WTC11 (cell line): ENCODE results near the gene CFDP1.

Source experiments
- CDX4 ChIP-seq: fragments of 250-450 bp; sonication (Bioruptor Pico); IDR thresholded peaks from 2 replicates; pipeline ENCODE4 v1.9.0; 2021; ENCODE audit warnings: moderate library complexity, mild to moderate bottlenecking, inconsistent platforms, borderline replicate concordance
- CREB1 ChIP-seq: sonication (generic); formaldehyde crosslinking; IDR thresholded peaks from 2 replicates; pipeline ENCODE4 v1.8.0; 2023; ENCODE audit warnings: mild to moderate bottlenecking, missing genetic modification reagents
- CTCF ChIP-seq: fragments of 200-600 bp; IDR thresholded peaks from 2 replicates; pipeline ENCODE4 v1.8.0; 2022; ENCODE audit warnings: antibody characterized with exemption
- ETV6 ChIP-seq: sonication (generic); formaldehyde crosslinking; IDR thresholded peaks from 2 replicates; pipeline ENCODE4 v1.8.1; 2022; ENCODE audit warnings: mild to moderate bottlenecking, missing genetic modification reagents
- IRF2 ChIP-seq: sonication (generic); formaldehyde crosslinking; IDR thresholded peaks from 2 replicates; pipeline ENCODE4 v1.8.0; 2022; ENCODE audit warnings: low read depth, missing genetic modification reagents, borderline replicate concordance
- NR1H2 ChIP-seq: sonication (generic); formaldehyde crosslinking; IDR thresholded peaks from 2 replicates; pipeline ENCODE4 v1.9.0; 2021; ENCODE audit warnings: mild to moderate bottlenecking, moderate library complexity, missing genetic modification reagents
- SMAD3 ChIP-seq: sonication (generic); formaldehyde crosslinking; IDR thresholded peaks from 2 replicates; pipeline ENCODE4 v1.8.0; 2022; ENCODE audit warnings: missing genetic modification reagents, mild to moderate bottlenecking, borderline replicate concordance
- TF ChIP-seq, protein P1 (sequence below): fragments of 250-450 bp; sonication (Bioruptor Pico); IDR thresholded peaks from 2 replicates; pipeline ENCODE4 v1.8.0; 2021; ENCODE audit warnings: mild to moderate bottlenecking
- TF ChIP-seq, protein P2 (sequence below): sonication (generic); formaldehyde crosslinking; IDR thresholded peaks from 2 replicates; pipeline ENCODE4 v1.8.1; 2022; ENCODE audit warnings: low read depth, missing genetic modification reagents, borderline replicate concordance

DNA sequence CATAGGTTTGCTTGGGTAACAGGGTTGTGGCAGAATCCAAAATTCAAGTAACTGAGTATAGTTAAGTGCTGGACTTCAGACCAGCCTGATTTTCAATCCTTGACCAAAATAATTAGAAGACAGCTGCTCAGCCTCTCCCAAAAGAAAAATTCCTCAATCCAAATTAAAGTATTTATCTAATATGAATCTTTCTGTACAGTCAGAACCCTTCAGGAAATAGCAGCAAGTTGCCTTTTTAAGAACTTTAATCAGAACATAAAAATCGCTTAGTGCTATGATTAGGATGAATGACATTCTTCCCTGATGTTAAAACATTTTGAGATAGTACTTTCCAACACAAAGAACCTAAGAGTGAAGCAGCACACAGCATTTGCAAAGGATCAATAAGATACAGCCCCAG is 50.2 kb downstream of the CFDP1 start:
- TF ChIP-seq CTCF (no peak), ETV6 (CRISPR knock-in tag) (no peak), NR1H2 (CRISPR knock-in tag) (no peak), SMAD3 (CRISPR knock-in tag) (no peak), CDX4 (CRISPR knock-in tag) (no peak), CREB1 (no peak), IRF2 (CRISPR knock-in tag) (no peak)
- TF ChIP-seq, protein P1, sequence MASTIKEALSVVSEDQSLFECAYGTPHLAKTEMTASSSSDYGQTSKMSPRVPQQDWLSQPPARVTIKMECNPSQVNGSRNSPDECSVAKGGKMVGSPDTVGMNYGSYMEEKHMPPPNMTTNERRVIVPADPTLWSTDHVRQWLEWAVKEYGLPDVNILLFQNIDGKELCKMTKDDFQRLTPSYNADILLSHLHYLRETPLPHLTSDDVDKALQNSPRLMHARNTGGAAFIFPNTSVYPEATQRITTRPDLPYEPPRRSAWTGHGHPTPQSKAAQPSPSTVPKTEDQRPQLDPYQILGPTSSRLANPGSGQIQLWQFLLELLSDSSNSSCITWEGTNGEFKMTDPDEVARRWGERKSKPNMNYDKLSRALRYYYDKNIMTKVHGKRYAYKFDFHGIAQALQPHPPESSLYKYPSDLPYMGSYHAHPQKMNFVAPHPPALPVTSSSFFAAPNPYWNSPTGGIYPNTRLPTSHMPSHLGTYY (CRISPR knock-in tag): no peak
- TF ChIP-seq, protein P2, sequence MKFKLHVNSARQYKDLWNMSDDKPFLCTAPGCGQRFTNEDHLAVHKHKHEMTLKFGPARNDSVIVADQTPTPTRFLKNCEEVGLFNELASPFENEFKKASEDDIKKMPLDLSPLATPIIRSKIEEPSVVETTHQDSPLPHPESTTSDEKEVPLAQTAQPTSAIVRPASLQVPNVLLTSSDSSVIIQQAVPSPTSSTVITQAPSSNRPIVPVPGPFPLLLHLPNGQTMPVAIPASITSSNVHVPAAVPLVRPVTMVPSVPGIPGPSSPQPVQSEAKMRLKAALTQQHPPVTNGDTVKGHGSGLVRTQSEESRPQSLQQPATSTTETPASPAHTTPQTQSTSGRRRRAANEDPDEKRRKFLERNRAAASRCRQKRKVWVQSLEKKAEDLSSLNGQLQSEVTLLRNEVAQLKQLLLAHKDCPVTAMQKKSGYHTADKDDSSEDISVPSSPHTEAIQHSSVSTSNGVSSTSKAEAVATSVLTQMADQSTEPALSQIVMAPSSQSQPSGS: no peak
